ENCODE data around the gene LCP2. TPM values are rescaled to one million over a fixed set of nuclear protein-coding genes. Genes with fewer than 3 reads are reported as not detected.

The LCP2 gene
- total and polyA plus RNA-seq, 10 of the 15 experiments (the other 5 are each of a cell fraction or from before 2014, with no cell fraction given), result 8.0 to 50.5 (median 20.6) TPM

DNA sequence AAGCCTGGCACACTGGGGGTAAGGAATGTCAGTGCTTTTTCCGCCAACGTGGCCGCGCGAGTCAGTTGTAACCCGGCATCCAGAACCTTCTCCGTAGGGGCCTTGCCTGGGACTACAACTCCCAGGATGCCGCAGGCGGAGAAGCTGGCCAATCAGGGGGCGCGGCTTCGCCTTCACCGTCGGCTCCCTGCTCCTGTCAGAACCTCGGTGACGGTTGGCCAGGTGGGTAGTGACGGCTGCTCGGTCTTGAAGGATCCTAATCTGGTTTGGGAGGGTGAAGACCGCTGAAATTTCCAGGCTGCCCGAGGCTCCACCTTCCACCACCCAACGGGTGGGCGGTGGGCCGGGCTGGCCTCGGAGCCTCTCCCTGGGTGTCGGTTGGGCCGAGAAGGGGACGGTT lies 64.8 kb downstream of the LCP2 start, which contains the start of gene C5orf58:
Gene C5orf58, plus strand, starts transcription at position 200 of the 400 bp plus-strand sequence. CDS start 1,992 bp downstream, outside the sequence.
- ChIA-PET CTCF (interaction anchor here (1.0 to 1.4 kb wide), 3 partner anchors 9 to 194 kb away, joined by 3 to 5 read pairs (median 5); no protein-coding TSS in a partner anchor), SMC1A (ENCODE audit: uncharacterized antibody, unreplicated experiment) (interaction anchor here (1.2 to 1.3 kb wide), 3 partner anchors 61 to 188 kb away, joined by 3 to 7 read pairs (median 4); no protein-coding TSS in a partner anchor), RAD21 (ENCODE audit: unreplicated experiment) (interaction anchor here (1.2 kb wide), 1 partner anchor 110 kb away, joined by 3 read pairs; no protein-coding TSS in a partner anchor), POLR2A (no interaction called here)
- H3K4me3 ChIP-seq, result no peak within 1 kb of the TSS
- no peaks in the 10 kb centered on the region for H3K9me3 ChIP-seq (replicated peaks; ENCODE audit: control insufficient read depth, insufficient read depth, low read length)
- DNase-seq (ENCODE audit: low read depth, low spot score), result no peak
- no peaks in the 10 kb centered on the region for H3K36me3 ChIP-seq (ENCODE audit: control insufficient read depth in 2 of 2, insufficient read depth in 2 of 2, low read length in 1 of 2)
- WGBS (ENCODE audit: insufficient coverage, insufficient replicate concordance, low lambda C conversion rate, missing lambda C conversion rate), result 90% methylated on average over 27 of the region's 27 CpGs
- no peak within 1 kb of the TSS for H3K9ac ChIP-seq (ENCODE audit: control insufficient read depth, insufficient read depth, low read length)
- no peak for FAIRE-seq
- TF ChIP-seq E2F8 (IDR thresholded peaks at IDR 0.05; ENCODE audit: low read depth, partially characterized antibody) (no peak), ZNF217 (IDR thresholded peaks at IDR 0.05) (no peak)
- TF ChIP-seq, protein P1, sequence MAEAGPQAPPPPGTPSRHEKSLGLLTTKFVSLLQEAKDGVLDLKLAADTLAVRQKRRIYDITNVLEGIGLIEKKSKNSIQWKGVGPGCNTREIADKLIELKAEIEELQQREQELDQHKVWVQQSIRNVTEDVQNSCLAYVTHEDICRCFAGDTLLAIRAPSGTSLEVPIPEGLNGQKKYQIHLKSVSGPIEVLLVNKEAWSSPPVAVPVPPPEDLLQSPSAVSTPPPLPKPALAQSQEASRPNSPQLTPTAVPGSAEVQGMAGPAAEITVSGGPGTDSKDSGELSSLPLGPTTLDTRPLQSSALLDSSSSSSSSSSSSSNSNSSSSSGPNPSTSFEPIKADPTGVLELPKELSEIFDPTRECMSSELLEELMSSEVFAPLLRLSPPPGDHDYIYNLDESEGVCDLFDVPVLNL (IDR thresholded peaks at IDR 0.05; ENCODE audit: low read depth, low read length), result no peak
- no peaks in the 10 kb centered on the region for H3K27me3 ChIP-seq (replicated peaks in 1 of 2; ENCODE audit: control insufficient read depth in 2 of 2, insufficient read depth in 2 of 2, low read length in 1 of 2)
- no peaks in the 10 kb centered on the region for H3K4me1 ChIP-seq (ENCODE audit: control insufficient read depth, insufficient read depth, low read length)
- intact Hi-C loops (cut with micrococcal nuclease; ENCODE audit: unreplicated experiment), result no loop called here
- H4K20me1 ChIP-seq (ENCODE audit: control insufficient read depth, insufficient read depth), result no peaks in the 10 kb centered on the region
- no peak for ATAC-seq
- H2AFZ ChIP-seq (ENCODE audit: control insufficient read depth, low read depth, low read length), result no peak within 1 kb of the TSS
- H3K4me2 ChIP-seq (ENCODE audit: control insufficient read depth, insufficient read depth), result no peak within 1 kb of the TSS
- no peaks in the 10 kb centered on the region for H3K79me2 ChIP-seq (ENCODE audit: control insufficient read depth, insufficient read depth, low read length)
- H3K27ac ChIP-seq (ENCODE audit: control insufficient read depth, insufficient read depth), result no peak within 1 kb of the TSS
- in situ Hi-C loops (cut with MboI), result no loop called here
- BruUV-seq (replicated peaks), result no TSS peak
